OCI-LY1 (cell line): ENCODE measurements around the gene SYNDIG1L.
A peak's percentile ranks its signal among the peaks of the same experiment; 100 is the strongest.

Experiments
- H2AFZ ChIP-seq: fragments of 200-600 bp; sonication (generic), shearing (Covaris generic); 2 replicates; pipeline ENCODE4 v1.6.0; 2014; ENCODE audit warnings: antibody characterized with exemption, mild to moderate bottlenecking, low read length
- H3F3A ChIP-seq: fragments of 200-600 bp; sonication (generic), shearing (Covaris generic); 2 replicates; pipeline ENCODE4 v1.6.0; 2014; ENCODE audit warnings: mild to moderate bottlenecking, antibody characterized with exemption, low read length, moderate library complexity; ENCODE audit not compliant: insufficient read depth
- H3K27ac ChIP-seq: fragments of 200-600 bp; sonication (generic); 2 replicates; pipeline ENCODE4 v1.5.1; 2014; ENCODE audit warnings: low read length, mixed run types, mild to moderate bottlenecking, low read depth; ENCODE audit not compliant: poor library complexity, severe bottlenecking
- H3K27me3 ChIP-seq: fragments of 200-600 bp; sonication (generic); 2 replicates; pipeline ENCODE4 v1.6.0; 2014; ENCODE audit warnings: antibody characterized with exemption, mild to moderate bottlenecking, low read length, moderate library complexity; ENCODE audit not compliant: insufficient read depth
- H3K36me3 ChIP-seq: fragments of 200-600 bp; sonication (generic); 2 replicates; pipeline ENCODE4 v1.6.1; 2014; ENCODE audit warnings: mild to moderate bottlenecking, antibody characterized with exemption, low read length, moderate library complexity, mixed read lengths; ENCODE audit not compliant: insufficient read depth
- H3K4me1 ChIP-seq: fragments of 200-600 bp; sonication (generic); 2 replicates; pipeline ENCODE4 v1.5.1; 2014; ENCODE audit warnings: mild to moderate bottlenecking, low read length, moderate library complexity; ENCODE audit not compliant: insufficient read depth, severe bottlenecking
- H3K4me2 ChIP-seq: fragments of 200-600 bp; sonication (generic), shearing (Covaris generic); 2 replicates; pipeline ENCODE4 v1.6.1; 2014; ENCODE audit warnings: low read length
- H3K4me3 ChIP-seq: fragments of 200-600 bp; sonication (generic); 2 replicates; pipeline ENCODE4 v1.5.1; 2014; ENCODE audit warnings: low read length, low read depth, mild to moderate bottlenecking, mixed read lengths; ENCODE audit not compliant: poor library complexity, severe bottlenecking
- H3K79me2 ChIP-seq: fragments of 200-600 bp; shearing (Covaris generic); 2 replicates; pipeline ENCODE4 v1.6.1; 2016; ENCODE audit warnings: mixed run types, low read length, mixed read lengths; ENCODE audit not compliant: insufficient read depth
- H3K9ac ChIP-seq: fragments of 200-600 bp; sonication (generic), shearing (Covaris generic); 2 replicates; pipeline ENCODE4 v1.6.1; 2014; ENCODE audit warnings: mild to moderate bottlenecking, low read length, mixed read lengths
- H3K9me2 ChIP-seq: fragments of 200-600 bp; sonication (generic), shearing (Covaris generic); 2 replicates; pipeline ENCODE4 v1.6.1; 2014; ENCODE audit warnings: low read depth, mild to moderate bottlenecking, low read length, mixed read lengths
- H3K9me3 ChIP-seq: fragments of 200-600 bp; shearing (Covaris generic); 2 replicates; pipeline ENCODE4 v1.6.1; 2014; ENCODE audit warnings: low read length, mixed read lengths
- H4K20me1 ChIP-seq: fragments of 200-600 bp; sonication (generic), shearing (Covaris generic); 2 replicates; pipeline ENCODE4 v1.6.0; 2016; ENCODE audit warnings: mild to moderate bottlenecking, low read length; ENCODE audit not compliant: insufficient read depth
- CTCF ChIP-seq: fragments of 200-600 bp; sonication (generic), shearing (Covaris generic); IDR thresholded peaks from 2 replicates; pipeline ENCODE4 v1.5.1; 2017; ENCODE audit warnings: mild to moderate bottlenecking, antibody characterized with exemption, low read length, moderate library complexity, mixed read lengths
- EZH2 ChIP-seq: fragments of 200-600 bp; sonication (generic), shearing (Covaris generic); IDR thresholded peaks from 2 replicates; pipeline ENCODE4 v1.8.0; 2017; ENCODE audit warnings: borderline replicate concordance, mixed run types, mild to moderate bottlenecking, antibody characterized with exemption, low read length, moderate library complexity, mixed read lengths

SYNDIG1L gene

GRCh38 chr14:74404435-74404834 lies 21.6 kb downstream of the SYNDIG1L start:
- H3K9ac ChIP-seq: no peak overlapping the region
- H3K4me2 ChIP-seq: no peak overlapping the region
- no peak for TF ChIP-seq EZH2
- no peak for TF ChIP-seq CTCF
- no peaks in the 10 kb centered on the region for H3F3A ChIP-seq
- H3K36me3 ChIP-seq: no peaks in the 10 kb centered on the region
- H3K4me3 ChIP-seq: no peak overlapping the region
- no peaks in the 10 kb centered on the region for H3K79me2 ChIP-seq
- H3K27ac ChIP-seq: no peak overlapping the region
- H3K9me3 ChIP-seq: no peaks in the 10 kb centered on the region
- no peaks in the 10 kb centered on the region for H3K27me3 ChIP-seq
- no peaks in the 10 kb centered on the region for H3K9me2 ChIP-seq
- no peak overlapping the region for H2AFZ ChIP-seq
- peaks cover 32% of the 10 kb centered on the region for H3K4me1 ChIP-seq
- H4K20me1 ChIP-seq: no peaks in the 10 kb centered on the region

- no peak overlapping the region for H3K9ac ChIP-seq
- H3F3A ChIP-seq: no peaks in the 10 kb centered on the region
- H3K4me3 ChIP-seq: no peak overlapping the region
- H3K9me3 ChIP-seq: no peaks in the 10 kb centered on the region
- H3K27me3 ChIP-seq: no peaks in the 10 kb centered on the region
- peaks cover 32% of the 10 kb centered on the region for H3K4me1 ChIP-seq
- no peak overlapping the region for H3K27ac ChIP-seq
- H3K79me2 ChIP-seq: no peaks in the 10 kb centered on the region
- H3K36me3 ChIP-seq: no peaks in the 10 kb centered on the region
- no peaks in the 10 kb centered on the region for H4K20me1 ChIP-seq
- H3K9me2 ChIP-seq: no peaks in the 10 kb centered on the region
- H3K4me2 ChIP-seq: no peak overlapping the region
- H2AFZ ChIP-seq: no peak overlapping the region
- TF ChIP-seq EZH2: no peak
- TF ChIP-seq CTCF: no peak
Observed at GRCh38 chr14:74403619-74404417, 22.2 kb downstream of the SYNDIG1L start.

- Histone ChIP-seq H3K9ac (no peak overlapping the region; the same call in 1 of the 2 replicates), H3K4me1 (peaks cover 32% of the 10 kb centered on the region), H3K27me3 (no peaks in the 10 kb centered on the region), H3K4me3 (no peak overlapping the region), H3K36me3 (no peaks in the 10 kb centered on the region), H3K79me2 (no peaks in the 10 kb centered on the region), H3K9me2 (no peaks in the 10 kb centered on the region), H4K20me1 (no peaks in the 10 kb centered on the region), H2AFZ (no peak overlapping the region), H3K9me3 (no peaks in the 10 kb centered on the region), H3F3A (no peaks in the 10 kb centered on the region), H3K27ac (peak overlapping the region; percentile 59), H3K4me2 (peak overlapping the region; percentile 57)
- TF ChIP-seq EZH2: no peak
- no peak for TF ChIP-seq CTCF
Observed at GRCh38 chr14:74402401-74403251, 23.4 kb downstream of the SYNDIG1L start.
